ENCODE results near the gene TMEM107.

GRCh38 chr17:8166731-8167130, 9.4 kb downstream of the TMEM107 start:
- TF ChIP-seq, protein P1, sequence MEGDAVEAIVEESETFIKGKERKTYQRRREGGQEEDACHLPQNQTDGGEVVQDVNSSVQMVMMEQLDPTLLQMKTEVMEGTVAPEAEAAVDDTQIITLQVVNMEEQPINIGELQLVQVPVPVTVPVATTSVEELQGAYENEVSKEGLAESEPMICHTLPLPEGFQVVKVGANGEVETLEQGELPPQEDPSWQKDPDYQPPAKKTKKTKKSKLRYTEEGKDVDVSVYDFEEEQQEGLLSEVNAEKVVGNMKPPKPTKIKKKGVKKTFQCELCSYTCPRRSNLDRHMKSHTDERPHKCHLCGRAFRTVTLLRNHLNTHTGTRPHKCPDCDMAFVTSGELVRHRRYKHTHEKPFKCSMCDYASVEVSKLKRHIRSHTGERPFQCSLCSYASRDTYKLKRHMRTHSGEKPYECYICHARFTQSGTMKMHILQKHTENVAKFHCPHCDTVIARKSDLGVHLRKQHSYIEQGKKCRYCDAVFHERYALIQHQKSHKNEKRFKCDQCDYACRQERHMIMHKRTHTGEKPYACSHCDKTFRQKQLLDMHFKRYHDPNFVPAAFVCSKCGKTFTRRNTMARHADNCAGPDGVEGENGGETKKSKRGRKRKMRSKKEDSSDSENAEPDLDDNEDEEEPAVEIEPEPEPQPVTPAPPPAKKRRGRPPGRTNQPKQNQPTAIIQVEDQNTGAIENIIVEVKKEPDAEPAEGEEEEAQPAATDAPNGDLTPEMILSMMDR (IDR thresholded peaks at IDR 0.05): no peak
- TF ChIP-seq ZFX (IDR thresholded peaks at IDR 0.05; ENCODE audit: borderline replicate concordance): no peak

Data from 22Rv1 (cell line).